SKM-1 treated with dmso at 0.1 percent for 144 hours (cell line): ENCODE measurements around the gene SMPDL3B.

ENCODE experiments used
- DNase-seq: peaks from one replicate; lab custom pipeline; 2025; ENCODE audit not compliant: unreplicated experiment; lab: John Stamatoyannopoulos, UW

The SMPDL3B gene

GRCh38 chr1:27934818-27935549 is at the start of gene SMPDL3B:
Gene SMPDL3B (plus strand): TSS chr1:27935000. CDS start chr1:27935184, 184 bp downstream.
- no peak for DNase-seq

GRCh38 chr1:27885114-27885528 is 49.7 kb upstream of the SMPDL3B start:
- peak; percentile 96 for DNase-seq

- DNase-seq: peak; percentile 98
These were observed 49.0 kb upstream of the SMPDL3B start for GRCh38 chr1:27885621-27886352.

GRCh38 chr1:27886353-27886679 is 48.5 kb upstream of the SMPDL3B start:
- DNase-seq: no peak

- no peak for DNase-seq
These were observed 48.1 kb upstream of the SMPDL3B start for GRCh38 chr1:27886744-27887143.

- DNase-seq: peak; percentile 84
These were observed 47.4 kb upstream of the SMPDL3B start for GRCh38 chr1:27887215-27888021.

GRCh38 chr1:27889506-27889905 is 45.3 kb upstream of the SMPDL3B start:
- no peak for DNase-seq

- DNase-seq: no peak
These were observed 43.5 kb upstream of the SMPDL3B start for GRCh38 chr1:27891196-27891889.

GRCh38 chr1:27894521-27894920 is 40.3 kb upstream of the SMPDL3B start:
- no peak for DNase-seq

GRCh38 chr1:27906759-27907158 is 28.0 kb upstream of the SMPDL3B start:
- DNase-seq: no peak

GRCh38 chr1:27912429-27912828 is 22.4 kb upstream of the SMPDL3B start:
- DNase-seq: no peak

- DNase-seq: no peak
These were observed 19.7 kb upstream of the SMPDL3B start for GRCh38 chr1:27915082-27915575.

GRCh38 chr1:27922272-27922671 is 12.5 kb upstream of the SMPDL3B start:
- DNase-seq: no peak

GRCh38 chr1:27928216-27928954 is 6.4 kb upstream of the SMPDL3B start:
- DNase-seq: no peak

- DNase-seq: no peak
These were observed 3.6 kb upstream of the SMPDL3B start for GRCh38 chr1:27931184-27931583.

- DNase-seq: peak; percentile 85
These were observed 3.0 kb upstream of the SMPDL3B start for GRCh38 chr1:27931759-27932158.

GRCh38 chr1:27935721-27936120 is 921 bp downstream of the SMPDL3B start:
- DNase-seq: no peak

- DNase-seq: no peak
These were observed 1.6 kb downstream of the SMPDL3B start for GRCh38 chr1:27936370-27936769.

- no peak for DNase-seq
These were observed 2.7 kb downstream of the SMPDL3B start for GRCh38 chr1:27937524-27937836.

GRCh38 chr1:27938488-27938887 is 3.7 kb downstream of the SMPDL3B start:
- DNase-seq: no peak
